Daoy (cell line): ENCODE results near the gene HEATR9. TPM values are rescaled to one million over a fixed set of nuclear protein-coding genes. Genes with fewer than 3 reads are reported as not detected.

Experiments used
- DNase-seq: peaks from one replicate; pipeline ENCODE4 v3.0.0-alpha.2; 2015; ENCODE audit warnings: low read depth
- total RNA-seq: library from RNA; depleted of rRNA; stranded (reverse); fragments of >200 nt; shearing (Covaris generic); gene quantifications from 2 replicates; pipeline ENCODE4 v1.2.3, GENCODE V29; 2014; rRNA removed

Gene HEATR9
- total RNA-seq, 1 experiment from 2014 or later = not detected

DNA sequence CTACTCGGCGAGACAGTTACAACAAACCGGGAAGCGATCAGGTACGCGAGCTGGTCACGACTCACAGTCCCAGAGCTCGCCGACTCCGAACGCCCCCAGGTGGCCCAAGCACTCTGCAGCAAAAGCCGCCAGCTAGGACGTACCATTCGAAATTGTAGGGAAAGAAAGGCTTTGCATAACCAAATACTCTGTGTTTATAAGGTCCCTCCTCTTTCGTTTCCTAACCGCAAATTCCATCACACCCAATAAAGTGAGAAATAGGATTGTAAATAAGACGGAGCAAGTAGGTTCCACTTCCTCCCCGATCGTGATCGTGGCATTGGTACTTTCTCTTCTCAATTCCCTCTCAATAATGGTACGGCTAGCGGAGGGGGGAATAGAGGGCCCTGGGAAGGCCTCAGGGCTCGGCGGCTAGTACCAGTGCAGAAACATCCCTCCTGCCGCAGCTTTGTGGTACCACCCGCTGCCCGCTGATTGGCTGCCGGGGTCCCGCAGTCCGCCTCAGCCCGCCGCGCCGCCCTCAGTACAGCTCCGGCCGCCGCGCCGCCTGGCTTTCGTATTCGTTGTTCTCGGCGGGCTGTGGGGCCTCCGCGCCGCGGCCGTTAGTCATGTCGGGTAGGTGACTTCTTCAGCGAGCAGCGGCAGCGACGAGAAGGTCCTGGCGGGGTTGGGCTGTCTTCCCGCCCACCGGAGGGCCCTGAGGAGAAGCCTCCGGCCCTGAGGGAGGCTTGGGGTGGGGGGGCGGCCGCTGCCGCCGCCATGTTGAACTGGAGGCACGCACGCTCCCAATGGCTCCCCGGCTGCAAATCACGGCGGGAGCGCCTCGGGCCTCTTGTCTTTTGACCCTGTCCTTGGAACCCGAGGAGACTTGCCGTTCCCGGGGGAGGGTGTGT lies 59.5 kb downstream of the HEATR9 start, which contains the start of gene TAF15:
Gene TAF15, plus strand, starts transcription at position 523 of the 893 bp plus-strand sequence. Its CDS starts 86 bp downstream, at position 609.
- DNase-seq = peak; percentile 96

DNA sequence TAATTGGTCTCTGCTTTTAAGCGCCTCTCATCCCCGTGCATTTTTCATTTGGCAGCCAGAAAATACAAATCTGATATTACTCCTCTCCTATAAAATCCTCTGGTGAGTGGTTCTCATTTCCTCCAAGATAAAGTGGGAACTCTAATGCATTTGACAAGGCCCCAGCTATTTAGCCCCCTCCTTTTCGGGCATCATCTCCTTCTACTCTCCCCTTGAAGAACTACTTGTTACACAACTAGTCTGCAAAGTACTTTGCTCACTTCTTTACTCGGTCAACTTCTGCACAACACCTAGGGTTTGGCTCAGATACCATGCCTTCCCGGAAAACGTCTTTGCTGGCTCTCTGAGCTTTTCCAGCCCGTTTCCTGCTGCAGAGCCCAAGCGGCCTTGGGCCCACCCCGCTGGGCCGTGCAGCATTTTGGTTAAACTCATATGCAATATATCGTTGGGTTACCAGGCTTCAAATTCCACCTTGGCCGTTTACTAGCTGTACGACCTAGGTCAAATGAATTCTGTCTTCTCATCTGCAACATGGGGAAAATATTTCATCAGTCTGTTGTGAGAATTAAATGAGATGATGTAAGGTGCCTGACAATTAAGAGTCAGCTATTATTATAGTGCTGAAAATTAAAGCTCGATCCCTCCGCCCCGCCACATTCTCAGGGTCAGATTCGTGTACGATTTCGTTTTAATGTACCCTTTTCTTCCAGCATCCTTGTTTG lies 60.3 kb downstream of the HEATR9 start:
- DNase-seq = no peak

DNA sequence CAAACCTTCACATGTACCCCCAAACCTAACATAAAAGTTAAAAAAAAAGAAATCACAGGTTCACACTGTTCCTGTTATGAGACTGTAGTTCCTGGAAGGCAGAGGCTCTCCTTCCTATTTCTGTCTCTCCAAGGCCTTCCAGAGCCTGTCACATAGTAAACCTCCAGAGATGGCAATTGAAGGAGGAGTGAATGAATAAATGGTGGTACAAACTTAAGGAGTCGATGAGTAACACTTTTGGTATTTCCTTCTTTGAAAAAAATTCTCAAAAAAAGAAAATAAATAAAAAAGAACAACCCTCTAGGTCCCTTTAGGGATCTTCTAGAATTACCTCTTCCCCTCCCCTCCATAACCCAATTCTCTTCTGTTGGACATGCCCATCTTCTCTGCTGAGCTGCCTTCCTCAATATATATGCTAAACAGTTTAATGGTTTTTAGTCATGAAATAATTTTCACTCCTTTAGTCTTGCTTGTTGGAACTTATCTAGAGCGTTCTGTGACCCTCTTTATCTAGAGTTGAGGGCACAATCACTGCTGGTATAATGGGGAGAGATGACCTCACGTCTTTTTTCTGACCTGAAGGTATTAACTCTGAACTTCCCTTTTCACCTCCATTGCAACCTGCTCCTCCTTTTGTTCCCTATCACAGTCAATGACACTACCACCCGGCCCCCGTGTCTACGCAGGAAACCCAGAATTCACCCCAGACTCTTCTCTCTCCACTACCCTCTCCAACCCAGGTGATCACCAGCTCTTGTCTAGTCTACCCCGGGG lies 61.1 kb downstream of the HEATR9 start:
- DNase-seq = no peak

Other genes starting within 250 kb of the HEATR9 start
- 0.39 and 3.5 TPM in 2 replicates for gene RASL10B, start 137.3 kb downstream of the HEATR9 start, total RNA-seq
- gene GAS2L2, start 115.7 kb downstream of the HEATR9 start, total RNA-seq = not detected in 2 replicates
- gene C17orf50, start 108.0 kb downstream of the HEATR9 start, total RNA-seq = not detected in 2 replicates
- 0.40 TPM in 1 of 2 replicates, not detected in the other for gene MMP28, start 73.2 kb downstream of the HEATR9 start, total RNA-seq
- 12.1 and 15.9 TPM in 2 replicates for gene TAF15, start 59.4 kb downstream of the HEATR9 start, total RNA-seq
- gene CCL5, start 11.5 kb upstream of the HEATR9 start, total RNA-seq = 9.0 and 14.4 TPM in 2 replicates
- 0.86 and 4.3 TPM in 2 replicates for gene RDM1, start 61.9 kb upstream of the HEATR9 start, total RNA-seq
- not detected in 2 replicates for gene LYZL6, start 74.8 kb upstream of the HEATR9 start, total RNA-seq
- gene CCL16, start 112.6 kb upstream of the HEATR9 start, total RNA-seq = not detected in 2 replicates
- not detected in 2 replicates for gene CCL14, start 117.8 kb upstream of the HEATR9 start, total RNA-seq
- not detected in 2 replicates for gene CCL15, start 132.7 kb upstream of the HEATR9 start, total RNA-seq
- gene CCL23, start 149.1 kb upstream of the HEATR9 start, total RNA-seq = not detected in 2 replicates
- not detected in 2 replicates for gene CCL18, start 195.4 kb upstream of the HEATR9 start, total RNA-seq
- 0.46 TPM in 1 of 2 replicates, not detected in the other for gene CCL3, start 221.3 kb upstream of the HEATR9 start, total RNA-seq
- gene CCL4, start 234.9 kb upstream of the HEATR9 start, total RNA-seq = not detected in 2 replicates